ENCODE results near the gene ARHGEF7. TPM values are rescaled to one million over a fixed set of nuclear protein-coding genes. Genes with fewer than 3 reads are reported as not detected.

The ARHGEF7 gene
- total RNA-seq, 4 donors from 2014 or later, result 42.8 to 125 (median 61.1) TPM

GRCh38 chr13:111119966-111120365 lies 4.9 kb downstream of the ARHGEF7 start:
- no peak for TF ChIP-seq CTCF (IDR thresholded peaks at IDR 0.05)
- TF ChIP-seq POLR2A (IDR thresholded peaks at IDR 0.05), result no peak
- no peak for DNase-seq (ENCODE audit: low spot score in 2 of 2)
- H3K4me3 ChIP-seq (ENCODE audit: low read depth, poor library complexity, severe bottlenecking), result no peak overlapping the region
- intact Hi-C loops (cut with DNase I; ENCODE audit: low total_unique reads), result no loop called here

DNA sequence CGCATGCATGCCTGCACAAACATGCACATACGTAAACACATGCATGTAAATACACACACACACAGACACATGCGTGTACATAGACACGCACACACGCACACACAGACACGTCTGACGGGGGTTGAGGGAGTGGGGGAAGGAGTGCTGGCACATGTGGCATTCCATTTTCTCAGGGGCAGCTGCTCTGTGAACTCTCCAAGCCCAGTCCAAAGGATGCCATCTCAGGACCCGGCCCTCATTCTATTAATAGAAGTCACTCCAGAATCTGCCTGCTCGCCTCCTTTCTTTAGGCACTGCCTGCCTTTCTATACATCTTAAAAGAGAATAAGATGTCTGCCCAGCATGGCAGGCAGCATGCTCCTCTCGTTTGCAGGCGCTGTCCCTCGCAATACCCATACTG lies 5.3 kb downstream of the ARHGEF7 start:
- 77 to 84% methylated on average over 12 of the region's 12 CpGs for WGBS, 2 donors
- TF ChIP-seq POLR2A (IDR thresholded peaks at IDR 0.05) (no peak), CTCF (IDR thresholded peaks at IDR 0.05) (no peak)
- no peak overlapping the region for H3K4me3 ChIP-seq (ENCODE audit: low read depth, poor library complexity, severe bottlenecking)
- DNase-seq (ENCODE audit: low spot score in 2 of 2), result no peak
- intact Hi-C loops (cut with DNase I; ENCODE audit: low total_unique reads), result no loop called here

GRCh38 chr13:111120913-111121312 lies 5.8 kb downstream of the ARHGEF7 start:
- intact Hi-C loops (cut with DNase I; ENCODE audit: low total_unique reads), result no loop called here
- DNase-seq (ENCODE audit: low spot score in 2 of 2), result no peak
- H3K4me3 ChIP-seq (ENCODE audit: low read depth, poor library complexity, severe bottlenecking), result no peak overlapping the region
- TF ChIP-seq CTCF (IDR thresholded peaks at IDR 0.05) (no peak), POLR2A (IDR thresholded peaks at IDR 0.05) (no peak)
- 90 to 91% methylated on average over 8 of the region's 8 CpGs for WGBS, 2 donors

- 83% methylated on average over 16 of the region's 16 CpGs for WGBS, 2 donors
- H3K4me3 ChIP-seq (ENCODE audit: low read depth, poor library complexity, severe bottlenecking), result no peak overlapping the region
- DNase-seq (ENCODE audit: low spot score in 2 of 2), result no peak
- no peak for TF ChIP-seq POLR2A (IDR thresholded peaks at IDR 0.05)
- intact Hi-C loops (cut with DNase I; ENCODE audit: low total_unique reads), result no loop called here
Observed at GRCh38 chr13:111121506-111121905, 6.4 kb downstream of the ARHGEF7 start.

- H3K4me3 ChIP-seq (ENCODE audit: low read depth, poor library complexity, severe bottlenecking), result no peak overlapping the region
- intact Hi-C loops (cut with DNase I; ENCODE audit: low total_unique reads), result no loop called here
- no peak for DNase-seq (ENCODE audit: low spot score in 2 of 2)
- TF ChIP-seq CTCF (IDR thresholded peaks at IDR 0.05) (no peak), POLR2A (IDR thresholded peaks at IDR 0.05) (no peak)
- 83% methylated on average over 12 of the region's 12 CpGs for WGBS, 2 donors
Observed at GRCh38 chr13:111122056-111122455, 6.9 kb downstream of the ARHGEF7 start.

DNA sequence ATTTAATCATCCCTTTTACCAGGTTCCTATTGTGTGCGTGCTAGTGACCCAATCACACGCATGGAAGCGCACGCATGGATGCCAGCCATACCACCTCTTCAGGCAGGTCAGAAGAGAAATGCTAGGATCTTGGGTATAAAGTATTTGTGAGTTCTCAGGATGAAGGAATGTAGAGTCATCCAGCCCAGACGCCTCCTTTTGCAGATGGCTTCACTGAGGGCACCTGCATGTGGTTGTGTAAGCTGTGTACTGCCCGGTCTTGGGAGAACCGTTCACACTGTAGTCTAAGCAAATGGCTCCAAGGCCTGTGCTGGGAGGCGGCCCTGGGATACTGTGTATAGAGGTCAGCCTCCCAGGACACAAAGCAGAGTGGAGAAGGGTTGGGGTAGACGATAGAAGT lies 7.5 kb downstream of the ARHGEF7 start:
- 93 to 96% methylated on average over 9 of the region's 9 CpGs for WGBS, 2 donors
- DNase-seq (ENCODE audit: low spot score in 2 of 2), result no peak
- TF ChIP-seq POLR2A (IDR thresholded peaks at IDR 0.05) (no peak), CTCF (IDR thresholded peaks at IDR 0.05) (no peak)
- H3K4me3 ChIP-seq (ENCODE audit: low read depth, poor library complexity, severe bottlenecking), result no peak overlapping the region
- intact Hi-C loops (cut with DNase I; ENCODE audit: low total_unique reads), result no loop called here

All from lower leg skin (tissue), 4 donors.